Cardiac fibroblast (primary cell): ENCODE results near the gene CHST8.

Experiments
- DNase-seq, 2 donors: peaks; one replicate each; pipeline versions ENCODE4 v3.0.0 to v3.0.0-alpha.2; 2010; ENCODE audit warnings: low read depth in 2 of 2
- H3K4me3 ChIP-seq, 2 donors: replicated peaks in 1 of 2; 1 replicate in 1 of 2; 2 replicates in 1 of 2; pipeline ENCODE4 v1.5.1; 2011; ENCODE audit warnings: low read depth in 2 of 2, low read length in 2 of 2, mild to moderate bottlenecking in 2 of 2, moderate library complexity in 1 of 2
- CTCF ChIP-seq: IDR thresholded peaks from one replicate; pipeline ENCODE4 v1.5.1; 2011; ENCODE audit warnings: low read depth, mild to moderate bottlenecking, low read length, inconsistent platforms

Gene CHST8

GRCh38 chr19:33752018-33752800, 130.5 kb downstream of the CHST8 start:
- DNase-seq, result no peak
- TF ChIP-seq CTCF, result no peak
- H3K4me3 ChIP-seq, result no peak overlapping the region

- no peak for TF ChIP-seq CTCF
- no peak for DNase-seq
- H3K4me3 ChIP-seq, result no peak overlapping the region
These were observed 131.2 kb downstream of the CHST8 start for GRCh38 chr19:33752945-33753344.

GRCh38 chr19:33754361-33754760, 132.6 kb downstream of the CHST8 start:
- no peak for TF ChIP-seq CTCF
- no peak overlapping the region for H3K4me3 ChIP-seq
- DNase-seq, result no peak

- no peak for DNase-seq
- no peak overlapping the region for H3K4me3 ChIP-seq
- TF ChIP-seq CTCF, result no peak
These were observed 133.6 kb downstream of the CHST8 start for GRCh38 chr19:33755099-33756035.

DNA sequence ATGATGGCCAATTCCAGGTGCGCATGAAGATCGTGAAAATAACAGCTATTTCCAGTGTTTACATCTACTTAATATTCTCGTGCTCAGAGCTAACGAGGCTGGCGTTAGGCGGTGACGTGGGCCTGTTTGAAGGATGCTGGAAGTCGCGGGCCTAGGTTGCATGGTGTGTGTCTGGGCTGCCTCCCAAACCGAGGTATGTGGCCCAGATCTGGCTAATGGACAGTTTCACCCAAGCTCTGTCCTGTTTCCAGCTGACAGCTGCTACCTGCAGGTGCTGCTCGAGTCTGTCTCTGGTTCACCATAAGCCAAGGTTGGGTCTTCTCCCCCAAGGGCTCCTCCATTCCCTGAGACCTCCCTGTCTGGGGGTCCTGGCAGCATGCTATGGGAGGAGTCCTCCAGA, 134.4 kb downstream of the CHST8 start:
- TF ChIP-seq CTCF, result no peak
- H3K4me3 ChIP-seq, result no peak overlapping the region
- no peak for DNase-seq

- no peak for TF ChIP-seq CTCF
- DNase-seq, result no peak
These were observed 136.8 kb downstream of the CHST8 start for GRCh38 chr19:33758541-33759013.

More at GRCh38 chr19:33758541-33759013, 136.8 kb downstream of the CHST8 start:
- H3K4me3 ChIP-seq, result no peak overlapping the region
